Thyroid gland (tissue), 4 donors: ENCODE data around the gene UFC1.

Experiments
- POLR2A ChIP-seq, 2 donors: fragments of 450-650 bp; IDR thresholded peaks; one replicate each; pipeline ENCODE4 v1.6.1; 2017; ENCODE audit warnings: antibody characterized with exemption in 2 of 2, mild to moderate bottlenecking in 2 of 2, moderate library complexity in 1 of 2
- TF ChIP-seq, protein P1 (sequence below), 6 experiments: fragments of 200-600 bp in 3 of 6; fragments of 450-650 bp in 3 of 6; sonication (generic) in 3 of 6; IDR thresholded peaks; one replicate each; pipeline ENCODE4 v1.5.1; 2016 to 2019; ENCODE audit warnings: antibody characterized with exemption in 6 of 6, mild to moderate bottlenecking in 2 of 6, inconsistent platforms in 1 of 6, moderate library complexity in 1 of 6

DNA sequence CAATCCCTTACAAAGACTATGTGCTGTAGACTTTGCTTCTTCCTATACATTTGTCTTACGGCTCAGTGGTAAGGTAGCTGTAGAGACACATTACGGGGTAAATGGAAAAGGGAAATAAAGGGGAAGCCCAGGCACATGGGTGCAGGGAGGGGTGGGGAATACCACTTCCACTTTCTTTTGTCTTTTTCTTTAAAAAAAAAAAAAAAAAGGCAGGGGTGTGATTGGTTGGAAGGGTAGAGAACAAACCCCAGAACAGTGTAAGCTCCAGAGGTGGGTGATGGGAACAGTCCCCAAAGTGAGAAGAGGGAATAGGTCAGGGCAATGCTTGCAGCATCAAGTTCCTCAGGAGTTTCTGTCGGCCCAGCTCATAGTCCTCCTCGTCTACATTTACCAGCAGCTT, 31.9 kb upstream of the UFC1 start:
- TF ChIP-seq, protein P1, sequence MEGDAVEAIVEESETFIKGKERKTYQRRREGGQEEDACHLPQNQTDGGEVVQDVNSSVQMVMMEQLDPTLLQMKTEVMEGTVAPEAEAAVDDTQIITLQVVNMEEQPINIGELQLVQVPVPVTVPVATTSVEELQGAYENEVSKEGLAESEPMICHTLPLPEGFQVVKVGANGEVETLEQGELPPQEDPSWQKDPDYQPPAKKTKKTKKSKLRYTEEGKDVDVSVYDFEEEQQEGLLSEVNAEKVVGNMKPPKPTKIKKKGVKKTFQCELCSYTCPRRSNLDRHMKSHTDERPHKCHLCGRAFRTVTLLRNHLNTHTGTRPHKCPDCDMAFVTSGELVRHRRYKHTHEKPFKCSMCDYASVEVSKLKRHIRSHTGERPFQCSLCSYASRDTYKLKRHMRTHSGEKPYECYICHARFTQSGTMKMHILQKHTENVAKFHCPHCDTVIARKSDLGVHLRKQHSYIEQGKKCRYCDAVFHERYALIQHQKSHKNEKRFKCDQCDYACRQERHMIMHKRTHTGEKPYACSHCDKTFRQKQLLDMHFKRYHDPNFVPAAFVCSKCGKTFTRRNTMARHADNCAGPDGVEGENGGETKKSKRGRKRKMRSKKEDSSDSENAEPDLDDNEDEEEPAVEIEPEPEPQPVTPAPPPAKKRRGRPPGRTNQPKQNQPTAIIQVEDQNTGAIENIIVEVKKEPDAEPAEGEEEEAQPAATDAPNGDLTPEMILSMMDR (IDR thresholded peaks at IDR 0.05): no peak
- TF ChIP-seq POLR2A (IDR thresholded peaks at IDR 0.05): no peak
